GM12878 (cell line): ENCODE results near the gene DPP3. TPM values are rescaled to one million over a fixed set of nuclear protein-coding genes. Genes with fewer than 3 reads are reported as not detected.

ENCODE experiments used
- ATAC-seq: fragments of 200-7000 bp; cut with Tn5 transposase; 3 replicates; pipeline ENCODE4 v1.9.1; 2020; ENCODE audit warnings: mild to moderate bottlenecking, moderate library complexity
- BruUV-seq: library from RNA; stranded (reverse); fragments of 400-500 nt; replicated peaks from 2 replicates; lab custom pipeline; 2021; lab: Mats Ljungman, UMichigan
- CTCF ChIA-PET: fragments of 300-600 bp; sonication (Branson Sonifier 250); formaldehyde crosslinking; extraction: SDS; loops from one replicate; lab custom pipeline; 2021; ENCODE audit warnings: inconsistent platforms; lab: Yijun Ruan, JAX
- POLR2A ChIA-PET: fragments of 350-600 bp; formaldehyde crosslinking; extraction: SDS; loops from one replicate; lab custom pipeline; 2021; ENCODE audit warnings: inconsistent platforms; lab: Charles Lee
- RAD21 ChIA-PET: fragments of 300-600 bp; sonication (Branson Sonifier 250); formaldehyde crosslinking; loops from one replicate; lab custom pipeline; 2023; ENCODE audit warnings: antibody characterized with exemption; ENCODE audit not compliant: unreplicated experiment; lab: Charles Lee
- SMC1A ChIA-PET: fragments of 300-600 bp; sonication (Branson Sonifier 250); formaldehyde crosslinking; loops from one replicate; lab custom pipeline; 2023; ENCODE audit not compliant: unreplicated experiment, uncharacterized antibody; lab: Charles Lee
- DNase-seq: peaks from one replicate; pipeline ENCODE4 v3.0.0-alpha.2; 2011; ENCODE audit warnings: low read depth, low spot score
- FAIRE-seq: peaks from 3 replicates; lab custom pipeline; 2011; peaks lifted over from hg19 to GRCh38; lab: Jason Lieb, UNC
- H2AFZ ChIP-seq: 2 replicates; pipeline ENCODE4 v1.6.0; 2011; ENCODE audit warnings: low read depth, low read length, control low read depth; ENCODE audit not compliant: control insufficient read depth
- H3K27ac ChIP-seq: 2 replicates; pipeline ENCODE4 v1.5.1; 2011; ENCODE audit warnings: control low read depth; ENCODE audit not compliant: control insufficient read depth, insufficient read depth
- H3K27me3 ChIP-seq, 2 experiments: replicated peaks in 1 of 2; 2 replicates each; pipeline versions ENCODE4 v1.6.0 to v1.6.1; 2011; ENCODE audit warnings: low read length in 1 of 2; ENCODE audit not compliant: control insufficient read depth in 2 of 2, insufficient read depth in 2 of 2
- H3K36me3 ChIP-seq, 2 experiments: 2 replicates each; pipeline ENCODE4 v1.5.1; 2011; ENCODE audit warnings: low read length in 1 of 2; ENCODE audit not compliant: control insufficient read depth in 2 of 2, insufficient read depth in 2 of 2
- H3K4me1 ChIP-seq: 2 replicates; pipeline ENCODE4 v1.6.1; 2011; ENCODE audit warnings: mild to moderate bottlenecking, low read length, moderate library complexity, mixed read lengths; ENCODE audit not compliant: control insufficient read depth, insufficient read depth
- H3K4me2 ChIP-seq: 2 replicates; pipeline ENCODE4 v1.6.0; 2011; ENCODE audit warnings: control low read depth; ENCODE audit not compliant: control insufficient read depth, insufficient read depth
- H3K4me3 ChIP-seq: fragments of 200-600 bp; sonication (generic); 2 replicates; pipeline ENCODE4 v1.5.1; 2016
- H3K79me2 ChIP-seq: 2 replicates; pipeline ENCODE4 v1.6.0; 2011; ENCODE audit warnings: low read length; ENCODE audit not compliant: control insufficient read depth, insufficient read depth
- H3K9ac ChIP-seq: 2 replicates; pipeline ENCODE4 v1.8.0; 2011; ENCODE audit warnings: low read length, control low read depth, mixed read lengths; ENCODE audit not compliant: control insufficient read depth, insufficient read depth
- H3K9me3 ChIP-seq: replicated peaks from 3 replicates; pipeline ENCODE4 v1.5.1; 2011; ENCODE audit warnings: mild to moderate bottlenecking, low read length; ENCODE audit not compliant: control insufficient read depth, insufficient read depth
- H4K20me1 ChIP-seq: 2 replicates; pipeline ENCODE4 v1.6.0; 2011; ENCODE audit not compliant: control insufficient read depth, insufficient read depth
- IKZF2 ChIP-seq, 2 experiments: fragments of 450-650 bp; IDR thresholded peaks; 2 replicates each; pipeline ENCODE4 v1.6.1; 2017; ENCODE audit warnings: mild to moderate bottlenecking in 2 of 2, moderate library complexity in 2 of 2
- RELA ChIP-seq: fragments of 450-650 bp; IDR thresholded peaks from 2 replicates; pipeline ENCODE4 v1.8.0; 2014; ENCODE audit warnings: borderline replicate concordance; ENCODE audit not compliant: partially characterized antibody
- STAT1 ChIP-seq: fragments of 450-650 bp; conservative IDR thresholded peaks from 2 replicates; pipeline ENCODE4 v1.6.1; 2014; ENCODE audit warnings: antibody characterized with exemption, mild to moderate bottlenecking
- TCF12 ChIP-seq: IDR thresholded peaks from 2 replicates; pipeline ENCODE4 v1.6.1; 2011; ENCODE audit warnings: low read depth, mild to moderate bottlenecking, low read length
- WGBS: methylation state at CpG from one replicate; pipeline ENCODE4 v1.1.6; 2016; ENCODE audit warnings: low lambda C conversion rate; ENCODE audit not compliant: insufficient replicate concordance, insufficient coverage; ENCODE audit errors: missing lambda C conversion rate; 5-methylcytosine and 5-hydroxymethylcytosine counted together
- in situ Hi-C: fragments of 300-500 bp; cut with MboI; formaldehyde crosslinking; loops from 9 replicates; pipeline ENCODE4 v1.14.3; 2018; ENCODE audit warnings: mixed read lengths
- intact Hi-C: fragments of 100-400 bp; cut with micrococcal nuclease; formaldehyde crosslinking; loops from one replicate; pipeline ENCODE4 v1.14.2; 2022; ENCODE audit not compliant: unreplicated experiment
- polyA plus RNA-seq, 11 experiments: library from polyadenylated mRNA; depleted of rRNA in 4 of 11; unstranded in 6 of 11; stranded (reverse) in 5 of 11; fragments of >200 nt; fragmentation: Nextera tagmentation in 4 of 11; fragmentation: Illumina TruSeq in 1 of 11; extraction: Ambion mirVana in 4 of 11; extraction: Trizol in 1 of 11; gene quantifications; 1 replicate in 1 of 11; 2 replicates in 10 of 11; pipeline versions ENCODE4 v1.2.1 to v1.2.3, GENCODE V29; 2011 to 2016; ENCODE audit warnings: inconsistent platforms in 2 of 11, missing spikeins in 2 of 11, low read depth in 1 of 11
- total RNA-seq, 4 experiments: library from RNA; depleted of rRNA in 3 of 4; stranded (reverse); fragments of >200 nt in 3 of 4; fragmentation: Illumina TruSeq in 1 of 4; extraction: Trizol in 1 of 4; gene quantifications; 2 replicates each; pipeline versions ENCODE4 v1.2.1 to v1.2.3, GENCODE V29; 2013 to 2021
- TF ChIP-seq, protein P1 (sequence below): fragments of 450-650 bp; IDR thresholded peaks from 2 replicates; pipeline ENCODE4 v1.6.1; 2016; ENCODE audit warnings: mild to moderate bottlenecking, moderate library complexity, borderline replicate concordance

DPP3 gene
- total and polyA plus RNA-seq, 10 of the 15 experiments (the other 5 are each of a cell fraction or from before 2014, with no cell fraction given): 6.0 to 117 (median 78.1) TPM

GRCh38 chr11:66510990-66511339, 30.7 kb downstream of the DPP3 start:
- no peak for DNase-seq
- ChIA-PET POLR2A (no interaction called here), CTCF (interaction anchor here (2.0 to 2.2 kb wide), 2 partner anchors 31 to 167 kb away, joined by 5 read pairs; partner anchors contain the start of genes DPP3 and RBM4B), RAD21 (interaction anchor here (1.1 to 1.2 kb wide), 2 partner anchors 9 to 170 kb away, joined by 3 read pairs; no protein-coding TSS in a partner anchor), SMC1A (no interaction called here)
- intact Hi-C loops (no loop called here), in situ Hi-C loops (no loop called here)
- peak overlapping the region; percentile 58 for H3K9ac ChIP-seq
- WGBS: 9% methylated on average over 5 of the region's 5 CpGs
- no peaks in the 10 kb centered on the region for H3K4me1 ChIP-seq
- H3K79me2 ChIP-seq: peaks cover 2% of the 10 kb centered on the region; the same call in 1 of the 2 replicates
- no peaks in the 10 kb centered on the region for H3K9me3 ChIP-seq
- H2AFZ ChIP-seq: peak overlapping the region; percentile 77
- TF ChIP-seq IKZF2 (IDR thresholded peaks at IDR 0.05) (no peak), STAT1 (no peak), RELA (no peak), TCF12 (no peak)
- TF ChIP-seq, protein P1, sequence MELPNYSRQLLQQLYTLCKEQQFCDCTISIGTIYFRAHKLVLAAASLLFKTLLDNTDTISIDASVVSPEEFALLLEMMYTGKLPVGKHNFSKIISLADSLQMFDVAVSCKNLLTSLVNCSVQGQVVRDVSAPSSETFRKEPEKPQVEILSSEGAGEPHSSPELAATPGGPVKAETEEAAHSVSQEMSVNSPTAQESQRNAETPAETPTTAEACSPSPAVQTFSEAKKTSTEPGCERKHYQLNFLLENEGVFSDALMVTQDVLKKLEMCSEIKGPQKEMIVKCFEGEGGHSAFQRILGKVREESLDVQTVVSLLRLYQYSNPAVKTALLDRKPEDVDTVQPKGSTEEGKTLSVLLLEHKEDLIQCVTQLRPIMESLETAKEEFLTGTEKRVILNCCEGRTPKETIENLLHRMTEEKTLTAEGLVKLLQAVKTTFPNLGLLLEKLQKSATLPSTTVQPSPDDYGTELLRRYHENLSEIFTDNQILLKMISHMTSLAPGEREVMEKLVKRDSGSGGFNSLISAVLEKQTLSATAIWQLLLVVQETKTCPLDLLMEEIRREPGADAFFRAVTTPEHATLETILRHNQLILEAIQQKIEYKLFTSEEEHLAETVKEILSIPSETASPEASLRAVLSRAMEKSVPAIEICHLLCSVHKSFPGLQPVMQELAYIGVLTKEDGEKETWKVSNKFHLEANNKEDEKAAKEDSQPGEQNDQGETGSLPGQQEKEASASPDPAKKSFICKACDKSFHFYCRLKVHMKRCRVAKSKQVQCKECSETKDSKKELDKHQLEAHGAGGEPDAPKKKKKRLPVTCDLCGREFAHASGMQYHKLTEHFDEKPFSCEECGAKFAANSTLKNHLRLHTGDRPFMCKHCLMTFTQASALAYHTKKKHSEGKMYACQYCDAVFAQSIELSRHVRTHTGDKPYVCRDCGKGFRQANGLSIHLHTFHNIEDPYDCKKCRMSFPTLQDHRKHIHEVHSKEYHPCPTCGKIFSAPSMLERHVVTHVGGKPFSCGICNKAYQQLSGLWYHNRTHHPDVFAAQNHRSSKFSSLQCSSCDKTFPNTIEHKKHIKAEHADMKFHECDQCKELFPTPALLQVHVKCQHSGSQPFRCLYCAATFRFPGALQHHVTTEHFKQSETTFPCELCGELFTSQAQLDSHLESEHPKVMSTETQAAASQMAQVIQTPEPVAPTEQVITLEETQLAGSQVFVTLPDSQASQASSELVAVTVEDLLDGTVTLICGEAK: no peak
- no peak for FAIRE-seq
- ATAC-seq: peak; percentile 12; the same call in 1 of the 3 replicates
- no peak overlapping the region for H3K27ac ChIP-seq
- TSS peak; percentile 75 for BruUV-seq
- H3K4me3 ChIP-seq: peak overlapping the region; percentile 89
- H3K27me3 ChIP-seq: no peaks in the 10 kb centered on the region
- no peaks in the 10 kb centered on the region for H4K20me1 ChIP-seq
- H3K36me3 ChIP-seq: no peaks in the 10 kb centered on the region; a peak in 1 of 4 replicates
- peak overlapping the region; percentile 69 for H3K4me2 ChIP-seq
